Activated CD4-positive, alpha-beta T cell treated with anti-CD3 and anti-CD28 coated beads, Interleukin-2, amount 50 U/mL, for 4 hours (primary cell): ENCODE results near the gene PTER.

ENCODE experiments used
- DNase-seq, 2 experiments: peaks; one replicate each; pipeline ENCODE4 v3.0.0-alpha.2; 2020

The PTER gene

DNA sequence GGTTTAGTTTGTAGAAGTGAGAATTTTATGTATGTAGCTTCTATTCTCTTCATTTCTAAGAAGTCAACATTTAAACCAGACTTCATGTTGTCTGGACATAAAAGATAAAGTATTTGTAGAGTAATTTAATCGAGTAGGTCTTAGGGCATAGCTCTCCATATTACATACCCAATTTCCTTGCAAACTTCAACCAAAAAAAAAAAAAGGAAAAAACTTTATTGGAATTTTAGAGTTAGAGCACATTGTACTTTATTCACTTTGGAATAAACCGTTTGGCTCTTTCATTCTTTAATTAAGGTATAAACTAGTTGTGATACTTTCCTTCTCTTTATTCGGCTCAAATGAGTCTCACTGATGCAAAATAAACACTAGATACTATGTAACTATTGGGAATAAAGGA is 36.0 kb downstream of the PTER start:
- no peak for DNase-seq

DNA sequence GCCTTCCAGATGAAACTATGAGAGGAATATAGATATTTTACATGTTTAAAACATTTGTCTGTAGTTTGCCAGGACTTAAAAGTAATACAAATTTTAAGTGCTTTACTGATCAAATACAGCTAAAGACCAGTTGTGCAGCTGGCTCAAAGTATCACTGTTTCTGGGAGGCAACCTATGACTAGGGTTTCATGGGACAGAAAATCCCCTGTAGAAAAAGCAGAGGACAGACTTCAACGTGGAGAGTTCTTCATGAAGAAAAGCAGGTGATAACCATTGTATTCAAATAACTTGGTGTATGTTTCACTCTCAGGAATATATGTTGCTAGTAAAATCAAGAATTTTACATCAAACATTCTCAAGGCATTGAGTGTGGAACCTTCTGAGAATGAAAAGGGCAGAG is 40.9 kb downstream of the PTER start:
- DNase-seq = no peak

DNA sequence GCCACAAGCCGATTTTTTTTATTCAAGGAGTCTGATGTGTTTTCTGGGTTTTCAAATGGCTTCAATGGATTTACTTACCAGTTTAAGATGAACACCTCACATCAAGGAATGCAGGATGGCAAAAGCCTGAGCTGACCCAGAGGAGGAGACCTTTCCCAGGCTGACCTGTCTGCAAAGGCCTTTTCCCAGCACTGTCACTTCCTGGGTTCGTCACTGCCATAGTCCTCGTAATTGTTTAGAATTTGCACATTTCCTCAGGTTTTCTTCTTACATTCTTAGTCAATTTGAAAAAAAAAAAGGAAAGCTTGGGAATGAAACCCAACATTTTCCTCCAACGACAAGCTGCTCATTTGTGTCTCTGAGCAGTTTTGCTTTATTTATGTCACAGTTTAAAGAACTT is 42.0 kb downstream of the PTER start:
- DNase-seq = no peak

DNA sequence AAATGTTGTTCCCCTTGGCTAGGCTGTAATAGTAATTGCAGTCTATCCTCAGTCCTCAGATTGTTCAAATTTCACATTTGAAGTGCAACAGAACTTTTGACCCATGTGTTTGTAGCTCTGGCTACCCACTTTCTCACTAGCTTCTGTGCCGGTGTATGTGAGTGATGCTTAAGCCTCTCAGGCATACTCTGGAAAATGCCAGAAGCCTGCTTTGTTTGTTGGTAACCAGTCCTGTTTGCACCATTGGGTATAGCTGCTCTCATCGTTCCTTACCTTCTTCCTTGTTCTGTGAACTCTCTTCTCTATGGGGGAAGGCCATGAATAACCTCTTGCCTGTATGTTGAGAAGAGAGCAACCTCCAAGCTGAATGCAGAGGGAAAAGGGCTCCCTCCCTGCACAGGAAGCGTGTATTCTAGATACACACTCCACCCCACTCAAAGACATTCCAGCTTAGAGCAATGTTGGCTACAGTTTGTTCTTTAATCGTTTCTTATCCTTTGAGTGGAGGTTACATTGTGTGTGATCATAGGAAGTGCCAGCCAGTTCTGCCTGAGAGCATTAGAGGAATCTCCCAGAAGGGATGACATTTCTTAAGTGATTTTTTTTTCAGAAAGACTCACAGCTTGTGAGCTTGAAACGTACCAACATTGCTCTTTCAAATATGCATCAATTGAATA is 44.4 kb downstream of the PTER start:
- DNase-seq = no peak

DNA sequence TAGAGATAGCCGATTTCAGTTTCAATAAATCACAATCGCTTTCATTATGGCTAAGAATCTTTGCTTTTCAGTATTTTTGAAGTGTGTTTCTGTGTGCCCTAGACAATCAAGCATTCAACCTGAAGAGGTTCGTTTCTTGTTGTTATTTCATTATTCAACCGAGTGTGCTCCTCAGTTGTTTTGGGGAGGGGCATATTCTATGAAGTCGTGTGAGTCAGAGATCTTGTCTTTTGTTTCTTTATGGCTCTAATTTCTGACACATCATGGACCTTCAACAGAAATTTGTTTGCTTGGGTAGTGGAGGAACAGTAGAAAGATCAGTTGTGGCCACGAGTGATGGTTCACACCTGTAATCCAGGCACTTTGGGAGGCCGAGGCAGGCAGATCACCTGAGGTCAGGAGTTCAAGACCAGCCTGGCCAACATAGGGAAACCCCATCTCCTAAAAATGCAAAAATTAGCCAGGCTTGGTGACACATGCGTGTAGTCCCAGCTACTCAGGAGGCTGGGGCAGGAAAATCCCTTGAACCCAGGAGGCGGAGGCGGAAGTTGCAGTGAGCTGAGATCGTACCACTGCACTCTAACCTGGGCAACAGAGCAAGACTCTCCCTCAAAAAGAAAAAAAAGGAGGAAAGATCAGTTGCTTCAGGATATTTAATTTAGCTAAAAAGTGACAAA is 46.6 kb downstream of the PTER start:
- no peak for DNase-seq

DNA sequence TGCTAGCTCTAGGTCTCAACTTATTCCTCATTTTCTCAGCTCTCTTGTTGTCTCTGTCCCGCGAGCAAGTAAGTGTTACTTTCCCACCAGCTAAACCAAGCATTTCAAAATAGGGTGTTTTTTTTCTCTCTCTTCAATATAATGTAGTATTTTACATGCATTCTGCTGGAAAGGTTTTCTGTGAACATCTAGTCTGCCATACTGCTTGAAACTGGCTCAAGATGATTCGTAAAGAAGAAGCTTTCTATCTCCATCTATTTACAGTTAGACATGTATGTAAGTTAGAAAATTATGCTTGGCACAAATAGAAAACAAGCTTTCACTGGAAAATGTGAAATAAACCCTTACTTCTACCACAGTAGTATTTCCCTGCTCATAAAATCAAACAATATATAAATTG is 53.7 kb downstream of the PTER start:
- no peak for DNase-seq

DNA sequence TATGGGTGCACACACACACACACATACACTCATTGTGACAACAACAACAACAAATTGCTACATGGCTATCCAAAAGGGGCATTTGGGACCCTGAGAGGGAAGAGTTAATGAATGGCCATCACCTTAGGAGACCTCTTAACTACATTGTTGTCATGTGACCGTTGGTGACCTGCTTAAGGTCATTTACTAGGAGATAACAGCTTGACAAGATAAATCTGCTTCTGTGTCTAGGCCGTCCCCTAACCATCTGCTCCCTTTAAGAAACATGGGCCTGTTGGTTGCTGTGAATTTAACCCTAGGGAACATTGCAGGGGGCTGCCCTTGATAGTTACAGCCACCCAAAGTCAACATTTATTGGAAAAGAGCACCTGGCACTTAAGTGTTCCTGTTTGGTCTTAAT is 55.1 kb downstream of the PTER start:
- DNase-seq = no peak

DNA sequence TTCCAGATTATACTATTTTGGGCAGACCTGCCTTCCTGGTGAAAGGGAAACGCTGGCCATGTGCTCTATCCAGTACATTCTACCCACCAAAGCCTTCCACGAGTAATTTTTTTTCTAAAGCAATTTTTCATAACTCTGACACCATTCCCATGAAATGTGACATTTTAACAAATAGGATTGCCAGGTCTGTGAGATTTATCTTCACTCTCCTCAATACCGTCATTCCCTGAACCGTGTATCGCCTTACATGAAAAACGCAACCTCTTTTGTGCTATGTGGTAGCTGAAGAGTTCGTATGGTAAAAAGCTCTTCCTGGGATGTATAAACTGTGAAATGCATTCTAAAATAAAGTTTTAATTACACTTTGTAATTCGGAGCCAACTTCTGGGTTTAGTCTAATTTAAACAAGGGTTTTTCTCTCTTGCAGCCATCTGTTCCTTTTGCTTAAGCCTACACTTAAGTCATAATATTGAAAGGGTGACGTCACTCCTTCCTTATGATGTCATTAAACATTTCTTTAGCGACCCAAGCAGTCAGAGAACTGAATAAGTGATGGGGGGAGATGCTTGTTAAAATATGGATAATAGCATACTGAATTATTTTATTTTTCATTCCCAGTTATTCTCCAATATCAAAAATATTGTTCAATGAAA is 57.2 kb downstream of the PTER start:
- DNase-seq = no peak

DNA sequence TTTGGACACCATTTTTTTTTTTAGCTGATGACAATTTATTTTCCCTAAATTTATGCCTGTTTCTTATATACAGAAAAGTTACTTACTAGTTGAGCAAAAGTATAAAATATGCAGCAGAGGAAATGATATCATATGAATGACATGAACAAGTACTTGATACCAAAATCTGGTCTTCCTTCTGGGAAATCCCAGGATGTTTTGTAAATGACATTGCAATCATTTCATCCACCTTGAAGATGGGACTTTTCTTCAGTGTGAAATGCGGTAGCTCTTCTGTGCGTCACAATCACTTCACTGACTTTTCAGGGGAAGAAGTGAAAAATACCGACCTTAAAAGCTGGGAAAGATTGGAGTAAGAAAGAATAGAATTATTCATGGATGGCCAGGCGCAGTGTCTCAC is 61.1 kb downstream of the PTER start:
- DNase-seq = no peak

DNA sequence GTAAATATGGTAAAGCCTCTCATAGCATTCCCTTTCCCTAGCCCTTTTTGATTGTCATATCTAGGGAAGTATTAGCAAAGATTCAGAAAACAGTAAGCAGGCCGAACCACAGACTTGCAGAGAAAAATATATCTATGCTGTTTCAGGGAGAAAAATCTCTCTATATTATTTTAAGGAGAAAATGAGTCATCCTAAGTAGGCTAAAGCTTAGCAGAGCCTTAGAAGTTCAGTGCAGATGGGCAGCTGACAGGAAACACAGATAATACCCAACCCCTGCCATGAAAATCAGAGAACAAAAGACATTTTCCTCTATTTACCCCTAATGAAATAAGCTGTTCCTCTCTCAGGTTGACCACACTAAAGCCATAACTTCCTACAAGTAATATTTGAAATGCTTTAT is 68.4 kb downstream of the PTER start:
- no peak for DNase-seq

DNA sequence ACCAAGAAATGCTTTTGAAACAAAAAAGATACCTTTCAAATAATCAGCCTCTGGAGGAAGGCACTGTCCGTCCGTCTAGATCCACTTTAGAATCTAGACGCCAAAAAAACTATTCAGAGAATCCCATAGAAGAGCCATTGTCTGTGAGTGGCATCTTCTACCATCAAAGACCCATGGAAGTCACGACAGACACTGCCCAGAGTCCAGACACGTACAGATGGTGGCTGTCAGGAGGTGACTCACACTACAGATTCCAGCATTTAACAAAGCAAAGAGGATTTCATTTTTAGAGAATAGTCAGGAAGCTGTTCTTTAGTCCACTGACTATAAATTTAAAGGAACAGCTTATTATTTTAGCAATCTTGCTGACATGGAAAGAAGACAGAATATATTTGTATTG is 73.2 kb downstream of the PTER start:
- DNase-seq = no peak

DNA sequence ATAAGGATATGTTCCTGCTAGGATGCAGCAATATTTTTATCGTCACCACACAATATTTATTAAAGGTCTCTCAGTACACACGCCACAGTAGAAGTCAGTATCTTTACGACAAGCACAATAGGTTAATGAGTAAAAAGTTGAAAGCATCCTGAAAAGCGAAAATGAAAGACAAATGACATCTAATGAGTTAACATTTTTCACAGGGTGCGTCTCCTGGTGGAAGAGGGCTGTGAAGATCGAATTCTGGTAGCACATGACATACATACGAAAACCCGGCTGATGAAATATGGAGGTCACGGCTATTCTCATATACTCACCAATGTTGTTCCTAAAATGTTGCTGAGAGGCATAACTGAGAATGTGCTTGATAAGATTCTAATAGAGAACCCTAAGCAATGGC is 74.0 kb downstream of the PTER start:
- DNase-seq = no peak

DNA sequence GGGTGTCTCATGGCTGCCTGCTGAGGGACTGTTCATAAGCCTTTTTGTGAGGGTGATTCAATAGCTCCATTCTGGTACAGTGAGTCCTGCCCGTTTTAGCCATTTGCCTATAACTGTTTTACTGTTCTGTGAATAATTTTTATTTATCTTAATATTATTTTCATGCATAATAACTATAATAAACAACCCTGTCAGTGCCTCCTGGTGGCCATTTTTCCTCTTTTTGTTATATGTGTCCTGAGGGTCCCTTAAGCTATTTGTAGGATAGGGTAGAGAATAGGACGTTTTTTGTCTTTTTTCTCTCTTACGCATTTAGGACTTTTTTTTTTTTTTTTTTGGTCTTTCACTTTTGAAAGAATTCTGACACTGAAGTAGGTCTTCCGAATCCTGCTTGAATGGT is 82.0 kb downstream of the PTER start:
- no peak for DNase-seq

DNA sequence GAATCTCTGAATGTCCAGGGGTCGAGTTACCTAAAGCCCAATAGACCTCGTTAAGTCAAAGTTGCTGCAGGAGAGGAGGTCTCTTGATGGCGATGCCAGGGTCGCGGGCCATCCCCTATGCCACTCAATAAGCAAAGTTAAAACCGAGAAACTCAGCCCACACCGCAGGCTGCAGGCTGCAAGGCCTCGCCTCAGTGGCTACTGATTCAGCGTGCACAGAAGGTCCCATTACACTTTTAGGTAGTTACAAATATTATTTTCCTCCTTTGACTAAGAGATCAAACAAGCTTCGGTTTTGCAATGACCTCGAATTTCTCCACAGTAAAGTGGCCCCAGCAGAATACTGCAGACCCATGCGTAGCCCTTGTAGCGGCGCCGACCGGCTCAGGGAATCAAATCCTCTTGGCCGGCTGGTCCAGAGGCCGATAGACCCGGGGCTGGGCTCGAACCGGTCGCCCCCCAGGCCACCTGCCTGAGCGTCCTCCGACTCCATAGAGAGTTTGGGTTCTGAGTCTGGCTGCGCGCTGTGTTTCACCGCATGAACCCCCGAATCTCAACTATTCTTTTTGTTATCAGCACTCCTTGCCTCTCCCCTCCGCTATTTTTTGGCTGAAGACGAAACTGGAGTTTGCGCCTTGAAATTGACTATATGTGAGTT is 82.6 kb downstream of the PTER start:
- DNase-seq = no peak

DNA sequence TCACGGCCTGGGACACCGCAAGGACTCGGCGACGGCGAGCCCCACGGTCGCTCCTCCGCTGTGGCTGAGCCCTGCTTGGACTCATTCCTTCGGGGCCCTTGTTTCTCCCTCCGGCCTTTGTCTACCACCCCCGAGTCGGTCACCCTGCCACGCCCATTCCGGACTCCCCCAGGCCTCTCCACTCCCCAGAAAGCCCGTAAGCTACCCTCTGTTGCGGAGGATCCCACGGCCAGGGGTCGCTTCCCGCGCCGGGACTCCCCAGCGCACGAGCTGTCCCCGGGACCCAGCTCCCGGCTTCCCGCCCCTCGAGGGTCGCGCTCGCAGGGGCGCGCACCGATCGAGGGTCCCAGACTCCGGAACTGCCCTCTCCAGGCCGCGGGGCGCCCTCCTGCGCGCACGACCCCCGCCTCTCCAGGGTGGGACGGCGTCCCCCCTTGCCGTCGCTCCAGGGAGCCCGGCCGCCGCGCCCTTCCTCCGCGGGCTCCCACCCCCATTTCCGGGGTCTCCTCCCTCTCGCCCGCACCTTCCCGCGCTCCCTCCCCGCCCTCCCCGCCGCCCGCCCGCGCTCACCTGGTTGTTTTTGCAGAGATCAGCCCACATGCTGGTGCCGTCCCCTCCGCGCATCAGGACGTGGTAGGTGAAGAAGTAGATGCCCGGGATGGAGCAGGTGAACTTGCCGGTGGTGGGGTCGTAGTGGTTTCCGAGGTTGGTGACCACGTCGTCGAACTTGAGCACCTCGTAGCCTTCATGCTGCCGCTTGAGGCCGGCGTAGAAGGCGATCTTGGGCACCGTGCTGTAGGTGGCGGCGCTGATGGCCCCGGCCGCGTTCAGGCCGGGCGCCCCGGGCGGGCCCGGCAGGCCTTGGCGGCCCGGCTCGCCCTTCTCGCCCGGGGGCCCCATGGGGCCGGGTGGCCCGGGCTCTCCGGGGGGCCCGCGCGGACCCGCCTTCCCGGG is 83.4 kb downstream of the PTER start:
- no peak for DNase-seq

DNA sequence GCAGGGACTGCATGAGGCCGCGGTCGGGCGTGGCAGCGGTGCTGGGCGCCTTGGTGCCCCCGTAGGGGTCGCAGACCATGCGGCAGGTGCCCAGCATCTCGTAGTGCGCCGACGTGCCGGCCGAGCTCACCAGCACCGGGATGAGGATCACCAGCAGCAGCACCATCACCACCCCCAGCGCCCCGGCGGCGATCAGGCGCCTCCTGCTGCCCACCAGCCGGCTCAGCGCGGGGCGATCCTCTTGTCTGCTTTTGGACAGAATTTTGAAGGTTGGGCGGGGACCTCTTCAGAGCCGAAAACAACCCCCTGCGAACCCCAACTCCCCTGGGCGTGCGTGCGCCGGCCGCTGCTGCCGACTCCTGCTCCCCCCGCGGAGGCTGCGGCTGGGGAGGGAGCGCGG is 84.1 kb downstream of the PTER start:
- no peak for DNase-seq

DNA sequence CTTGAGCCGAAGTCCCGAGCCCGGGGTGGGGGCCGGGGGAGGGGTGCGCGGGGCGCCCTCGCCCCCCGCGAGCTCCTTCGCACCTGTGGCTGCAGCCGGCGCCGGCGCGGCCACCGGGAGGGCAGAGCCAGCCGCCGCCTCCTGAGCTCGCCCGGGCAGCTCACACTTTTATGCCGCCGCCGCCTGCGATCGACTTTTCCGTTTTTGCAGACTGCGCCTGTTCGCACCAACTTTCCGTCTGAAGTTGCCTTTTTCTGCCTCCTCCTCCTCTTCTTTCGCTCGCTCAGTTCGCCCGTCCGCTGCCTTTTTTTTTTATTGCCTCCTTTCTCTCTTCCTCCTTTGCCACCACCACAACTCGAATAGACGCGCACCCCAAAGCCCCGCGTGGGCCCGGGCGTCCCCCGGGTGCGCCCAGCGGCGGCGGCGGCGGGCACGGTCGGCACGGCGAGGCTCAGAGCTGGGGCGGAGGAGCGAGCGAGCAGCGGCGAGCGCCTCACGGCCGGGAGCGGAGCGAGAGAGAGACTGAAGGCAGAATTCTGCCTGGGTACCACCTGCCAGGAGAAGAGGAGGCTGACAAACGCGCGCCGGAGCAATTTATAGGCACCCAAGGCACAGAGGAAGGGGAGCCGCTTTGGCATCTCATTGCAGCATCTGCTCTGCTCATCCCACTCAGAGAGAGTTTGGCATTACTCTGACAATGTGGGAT is 84.7 kb downstream of the PTER start, which contains the start of gene C1QL3:
Gene C1QL3 (minus strand): TSS at position 569 of the 706 bp plus-strand sequence. CDS start 814 bp downstream, outside the sequence.
- no peak for DNase-seq

DNA sequence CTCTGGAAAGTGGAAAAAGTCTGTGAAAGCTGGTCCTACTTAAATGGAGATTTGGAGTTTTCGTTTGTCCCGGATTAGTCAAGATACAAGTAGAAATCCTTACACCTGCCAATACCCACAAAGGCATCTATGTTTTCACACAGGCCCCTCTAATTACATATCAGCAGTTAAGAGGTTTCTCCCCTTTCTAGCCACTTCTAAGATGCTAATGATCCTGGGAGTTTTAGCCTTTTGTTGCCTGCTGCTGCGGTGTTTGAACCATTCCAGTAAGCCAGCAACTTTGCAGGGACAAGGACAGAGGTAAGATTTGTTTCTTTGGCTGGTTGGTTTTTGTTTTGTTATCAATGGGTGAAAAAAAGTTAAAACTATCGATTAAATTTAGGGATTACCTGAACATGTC is 90.6 kb downstream of the PTER start:
- DNase-seq = no peak

DNA sequence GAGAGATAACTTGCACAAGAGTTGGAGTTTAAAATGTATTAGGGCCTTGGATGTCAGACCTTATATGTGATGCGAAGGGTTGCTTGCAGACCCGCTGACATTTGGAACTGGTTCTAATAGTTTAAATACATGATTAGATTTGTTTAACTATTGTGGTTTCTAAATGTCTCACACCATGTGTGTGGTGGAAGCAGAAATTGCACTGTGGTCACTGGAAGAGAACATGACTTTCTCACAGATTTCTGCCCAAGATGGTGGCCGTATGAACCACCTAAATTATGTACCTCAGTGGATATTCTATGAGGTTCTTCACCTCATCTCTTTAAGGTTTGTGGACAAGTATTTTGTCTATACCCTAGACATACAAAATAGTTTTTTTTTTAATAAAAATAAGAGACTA is 93.0 kb downstream of the PTER start:
- DNase-seq = no peak

DNA sequence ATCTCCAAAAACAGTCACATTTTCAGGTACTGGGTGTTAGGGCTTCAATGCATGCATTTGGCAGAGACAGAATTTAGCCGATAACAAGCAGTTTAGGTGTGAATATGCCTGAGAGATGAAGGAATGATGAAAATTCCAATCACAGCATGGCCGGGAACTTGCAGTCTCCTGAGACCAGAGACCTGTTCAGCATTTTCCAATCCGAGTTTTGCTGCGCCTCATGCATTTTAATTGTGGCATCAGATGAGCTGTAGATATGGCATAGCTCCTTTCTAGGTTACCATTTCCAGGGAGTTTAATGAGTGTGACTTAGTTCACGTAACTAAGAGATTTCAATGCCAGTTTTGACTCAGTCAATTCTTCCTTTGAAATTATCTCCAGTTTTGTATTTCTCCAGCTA is 99.3 kb downstream of the PTER start:
- DNase-seq = no peak

DNA sequence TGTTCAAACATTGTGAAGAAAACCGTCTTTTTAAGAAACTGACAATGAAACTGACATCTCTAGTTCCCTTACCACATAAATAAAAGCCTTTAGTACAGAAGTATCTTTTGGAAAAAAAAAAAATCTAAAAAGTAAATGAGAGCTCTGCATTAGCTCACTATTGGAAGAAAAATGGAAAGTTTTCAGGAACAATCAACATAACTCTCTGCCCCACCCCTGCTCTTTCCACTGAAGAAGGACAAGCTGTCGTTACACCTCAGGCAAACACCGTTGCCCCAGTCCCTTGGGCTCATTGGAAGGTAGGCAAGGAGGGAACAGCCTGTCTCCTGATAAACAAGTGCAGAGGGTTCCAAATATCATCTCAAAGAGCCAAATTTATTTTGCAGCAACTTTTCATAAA is 107.3 kb downstream of the PTER start:
- DNase-seq = no peak

DNA sequence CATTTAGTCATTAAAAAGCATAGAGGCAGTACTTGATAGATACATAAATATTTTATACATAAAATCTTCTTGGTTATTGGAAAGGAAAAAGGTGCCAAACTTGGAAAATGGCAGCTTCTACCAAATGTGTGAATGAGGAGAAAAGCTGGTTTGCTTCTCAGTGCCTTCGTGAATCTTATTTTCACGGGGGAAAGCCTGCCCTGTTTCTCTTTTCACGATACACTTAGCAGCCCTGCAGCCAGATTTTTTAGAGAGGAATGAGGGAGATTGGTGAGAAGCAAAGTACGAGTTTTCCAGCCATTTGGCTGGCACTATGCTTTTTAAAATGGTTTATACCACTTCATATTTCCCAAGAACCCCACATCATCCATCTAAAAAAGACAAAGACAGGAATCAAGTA is 107.8 kb downstream of the PTER start:
- no peak for DNase-seq
